Gastrocnemius medialis (tissue), 4 donors: ENCODE data around the gene ERC2. TPM values are rescaled to one million over a fixed set of nuclear protein-coding genes. Genes with fewer than 3 reads are reported as not detected.

ENCODE experiments used
- ATAC-seq, 2 donors: fragments of 150-250 bp; one replicate each; pipeline ENCODE4 v1.9.1; 2016
- DNase-seq, 2 donors: peaks; one replicate each; pipeline ENCODE4 v3.0.0-alpha.2; 2019
- H3K27ac ChIP-seq, 4 donors: fragments of 200-600 bp; sonication (generic); 1 replicate in 1 of 4; 2 replicates in 3 of 4; pipeline ENCODE4 v1.5.1; 2016 to 2018; ENCODE audit warnings: mild to moderate bottlenecking in 2 of 4, moderate library complexity in 1 of 4
- H3K27me3 ChIP-seq, 3 donors: fragments of 200-600 bp; sonication (generic) in 2 of 3; 1 replicate in 1 of 3; 2 replicates in 2 of 3; pipeline versions ENCODE4 v1.5.1 to v1.6.0; 2016 to 2019; ENCODE audit warnings: mild to moderate bottlenecking in 1 of 3, moderate library complexity in 1 of 3
- H3K36me3 ChIP-seq, 2 donors: fragments of 200-600 bp; sonication (generic) in 1 of 2; one replicate each; pipeline ENCODE4 v1.5.1; 2017 to 2018
- H3K4me1 ChIP-seq, 2 donors: fragments of 200-600 bp; sonication (generic) in 1 of 2; one replicate each; pipeline ENCODE4 v1.5.1; 2016 to 2017; ENCODE audit warnings: mild to moderate bottlenecking in 2 of 2
- H3K4me3 ChIP-seq, 4 donors: fragments of 200-600 bp; sonication (generic) in 3 of 4; 1 replicate in 1 of 4; 2 replicates in 3 of 4; pipeline ENCODE4 v1.5.1; 2016 to 2019; ENCODE audit warnings: mild to moderate bottlenecking in 2 of 4
- H3K9me3 ChIP-seq, 3 donors: fragments of 200-600 bp; sonication (generic) in 2 of 3; 1 replicate in 1 of 3; 2 replicates in 2 of 3; pipeline ENCODE4 v1.5.1; 2016 to 2019
- POLR2A ChIP-seq, 2 donors: fragments of 450-650 bp; IDR thresholded peaks; one replicate each; pipeline ENCODE4 v1.6.1; 2017; ENCODE audit warnings: antibody characterized with exemption in 2 of 2, mild to moderate bottlenecking in 2 of 2, moderate library complexity in 2 of 2
- in situ Hi-C, 4 donors: fragments of 200-750 bp; cut with MboI; loops; one replicate each; pipeline versions ENCODE4 v1.15.0 to v1.8.0; 2017; ENCODE audit warnings: low sequenced_read_pairs in 4 of 4
- intact Hi-C: fragments of 100-400 bp; cut with DNase I; formaldehyde crosslinking; loops from one replicate; pipeline ENCODE4 v1.15.1; 2023; ENCODE audit warnings: low total_unique reads
- total RNA-seq, 4 donors: library from RNA; depleted of rRNA; stranded (reverse); fragments of >200 nt; gene quantifications; one replicate each; pipeline versions ENCODE4 v1.1.0 to v1.2.3, GENCODE V29; 2016
- TF ChIP-seq, protein P1 (sequence below), 5 experiments: fragments of 450-650 bp in 3 of 5; fragments of 200-600 bp in 2 of 5; sonication (generic) in 2 of 5; IDR thresholded peaks in 4 of 5; conservative IDR thresholded peaks in 1 of 5; 1 replicate in 4 of 5; 2 replicates in 1 of 5; pipeline ENCODE4 v1.5.1; 2016 to 2019; ENCODE audit warnings: antibody characterized with exemption in 5 of 5, mild to moderate bottlenecking in 3 of 5, moderate library complexity in 3 of 5

Gene ERC2
- total RNA-seq, 4 donors from 2014 or later, result not detected

GRCh38 chr3:55860049-55860721 is 608.1 kb downstream of the ERC2 start:
- DNase-seq, result no peak
- Histone ChIP-seq H3K27me3 (no peaks in the 10 kb centered on the region), H3K4me3 (no peak overlapping the region), H3K9me3 (no peaks in the 10 kb centered on the region), H3K27ac (no peak overlapping the region), H3K4me1 (no peaks in the 10 kb centered on the region), H3K36me3 (no peaks in the 10 kb centered on the region)
- ATAC-seq, result no peak
- intact Hi-C loops, result no loop called here
- in situ Hi-C loops, result no loop called here
- TF ChIP-seq, protein P1, sequence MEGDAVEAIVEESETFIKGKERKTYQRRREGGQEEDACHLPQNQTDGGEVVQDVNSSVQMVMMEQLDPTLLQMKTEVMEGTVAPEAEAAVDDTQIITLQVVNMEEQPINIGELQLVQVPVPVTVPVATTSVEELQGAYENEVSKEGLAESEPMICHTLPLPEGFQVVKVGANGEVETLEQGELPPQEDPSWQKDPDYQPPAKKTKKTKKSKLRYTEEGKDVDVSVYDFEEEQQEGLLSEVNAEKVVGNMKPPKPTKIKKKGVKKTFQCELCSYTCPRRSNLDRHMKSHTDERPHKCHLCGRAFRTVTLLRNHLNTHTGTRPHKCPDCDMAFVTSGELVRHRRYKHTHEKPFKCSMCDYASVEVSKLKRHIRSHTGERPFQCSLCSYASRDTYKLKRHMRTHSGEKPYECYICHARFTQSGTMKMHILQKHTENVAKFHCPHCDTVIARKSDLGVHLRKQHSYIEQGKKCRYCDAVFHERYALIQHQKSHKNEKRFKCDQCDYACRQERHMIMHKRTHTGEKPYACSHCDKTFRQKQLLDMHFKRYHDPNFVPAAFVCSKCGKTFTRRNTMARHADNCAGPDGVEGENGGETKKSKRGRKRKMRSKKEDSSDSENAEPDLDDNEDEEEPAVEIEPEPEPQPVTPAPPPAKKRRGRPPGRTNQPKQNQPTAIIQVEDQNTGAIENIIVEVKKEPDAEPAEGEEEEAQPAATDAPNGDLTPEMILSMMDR (IDR thresholded peaks at IDR 0.05 in 4 of 5, conservative IDR thresholded peaks at IDR 0.05 in 1 of 5), result no peak
- TF ChIP-seq POLR2A (IDR thresholded peaks at IDR 0.05), result no peak

- DNase-seq (no peak), ATAC-seq (no peak)
- in situ Hi-C loops, result no loop called here
- no peak for TF ChIP-seq POLR2A (IDR thresholded peaks at IDR 0.05)
- TF ChIP-seq, protein P1 (IDR thresholded peaks at IDR 0.05 in 4 of 5, conservative IDR thresholded peaks at IDR 0.05 in 1 of 5), result no peak
- intact Hi-C loops, result no loop called here
- H3K9me3 ChIP-seq, result no peaks in the 10 kb centered on the region
- H3K36me3 ChIP-seq, result no peaks in the 10 kb centered on the region
- no peaks in the 10 kb centered on the region for H3K4me1 ChIP-seq
- no peak overlapping the region for H3K27ac ChIP-seq
- H3K4me3 ChIP-seq, result no peak overlapping the region
- no peaks in the 10 kb centered on the region for H3K27me3 ChIP-seq
These were observed 609.0 kb downstream of the ERC2 start for GRCh38 chr3:55859305-55859704.

DNA sequence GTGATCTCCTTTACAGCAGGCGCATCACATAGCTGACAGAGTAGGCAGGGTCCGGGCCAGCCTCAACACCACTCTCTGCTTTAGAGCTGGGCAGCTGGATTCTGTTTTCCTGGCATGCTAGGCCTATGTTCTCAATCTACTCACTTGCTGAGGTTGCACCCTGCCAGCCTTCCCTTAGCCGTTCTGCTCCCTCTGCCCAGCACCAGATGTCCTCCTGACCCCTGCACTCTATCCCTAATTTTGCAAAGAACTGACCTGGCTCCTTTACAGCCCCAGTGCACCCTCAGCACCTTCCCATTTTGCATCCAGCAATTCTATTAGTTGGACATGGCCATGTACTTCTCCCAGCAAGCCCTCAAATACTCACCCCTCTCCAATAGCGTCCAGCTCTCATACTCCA is 609.5 kb downstream of the ERC2 start:
- no peaks in the 10 kb centered on the region for H3K36me3 ChIP-seq
- no peaks in the 10 kb centered on the region for H3K9me3 ChIP-seq
- H3K4me3 ChIP-seq, result no peak overlapping the region
- in situ Hi-C loops (no loop called here), intact Hi-C loops (no loop called here)
- ATAC-seq (no peak), DNase-seq (no peak)
- no peaks in the 10 kb centered on the region for H3K4me1 ChIP-seq
- no peak for TF ChIP-seq POLR2A (IDR thresholded peaks at IDR 0.05)
- H3K27me3 ChIP-seq, result no peaks in the 10 kb centered on the region
- H3K27ac ChIP-seq, result no peak overlapping the region

GRCh38 chr3:55858302-55858701 is 610.0 kb downstream of the ERC2 start:
- Histone ChIP-seq H3K27me3 (no peaks in the 10 kb centered on the region), H3K36me3 (no peaks in the 10 kb centered on the region), H3K4me3 (no peak overlapping the region), H3K9me3 (no peaks in the 10 kb centered on the region), H3K27ac (no peak overlapping the region), H3K4me1 (no peaks in the 10 kb centered on the region)
- intact Hi-C loops, result no loop called here
- DNase-seq (no peak), ATAC-seq (no peak)
- TF ChIP-seq, protein P1 (IDR thresholded peaks at IDR 0.05 in 4 of 5, conservative IDR thresholded peaks at IDR 0.05 in 1 of 5), result no peak
- no peak for TF ChIP-seq POLR2A (IDR thresholded peaks at IDR 0.05)
- in situ Hi-C loops, result no loop called here

- Histone ChIP-seq H3K27me3 (no peaks in the 10 kb centered on the region), H3K4me3 (no peak overlapping the region), H3K4me1 (no peaks in the 10 kb centered on the region), H3K27ac (no peak overlapping the region), H3K36me3 (no peaks in the 10 kb centered on the region), H3K9me3 (no peaks in the 10 kb centered on the region)
- no peak for ATAC-seq
- in situ Hi-C loops (no loop called here), intact Hi-C loops (no loop called here)
- TF ChIP-seq, protein P1 (IDR thresholded peaks at IDR 0.05 in 4 of 5, conservative IDR thresholded peaks at IDR 0.05 in 1 of 5), result no peak
- no peak for TF ChIP-seq POLR2A (IDR thresholded peaks at IDR 0.05)
- no peak for DNase-seq
These were observed 610.6 kb downstream of the ERC2 start for GRCh38 chr3:55857633-55858032.
